ENCODE data around the gene FAM98B. TPM values are rescaled to one million over a fixed set of nuclear protein-coding genes. Genes with fewer than 3 reads are reported as not detected.

FAM98B gene
- total RNA-seq, 2 donors from 2014 or later = 7.9 to 8.6 TPM

GRCh38 chr15:38525489-38525888 is 71.6 kb downstream of the FAM98B start:
- Histone ChIP-seq H3K4me3 (no peak overlapping the region), H3K27me3 (no peaks in the 10 kb centered on the region), H3K27ac (no peak overlapping the region), H3K36me3 (replicated peaks in 1 of 2; ENCODE audit: insufficient read depth in 1 of 2, low read depth in 2 of 2) (no peaks in the 10 kb centered on the region), H3K4me1 (no peaks in the 10 kb centered on the region), H3K9me3 (no peaks in the 10 kb centered on the region)
- TF ChIP-seq CTCF (IDR thresholded peaks at IDR 0.05) (no peak), POLR2A (IDR thresholded peaks at IDR 0.05) (no peak)
- WGBS, 2 donors = 84 to 89% methylated on average over 6 of the region's 6 CpGs
- no peak for ATAC-seq
- DNase-seq = no peak
- intact Hi-C loops (cut with DNase I) = no loop called here

GRCh38 chr15:38526158-38526557 is 72.2 kb downstream of the FAM98B start:
- 76 to 94% methylated on average over 2 of the region's 2 CpGs for WGBS, 2 donors
- no peaks in the 10 kb centered on the region for H3K9me3 ChIP-seq
- H3K4me1 ChIP-seq = no peaks in the 10 kb centered on the region
- no peak overlapping the region for H3K27ac ChIP-seq
- intact Hi-C loops (cut with DNase I) = no loop called here
- TF ChIP-seq CTCF (IDR thresholded peaks at IDR 0.05) (no peak), POLR2A (IDR thresholded peaks at IDR 0.05) (no peak)
- H3K4me3 ChIP-seq = no peak overlapping the region
- no peaks in the 10 kb centered on the region for H3K36me3 ChIP-seq (replicated peaks in 1 of 2; ENCODE audit: insufficient read depth in 1 of 2, low read depth in 2 of 2)
- ATAC-seq (no peak), DNase-seq (no peak)
- H3K27me3 ChIP-seq = no peaks in the 10 kb centered on the region

DNA sequence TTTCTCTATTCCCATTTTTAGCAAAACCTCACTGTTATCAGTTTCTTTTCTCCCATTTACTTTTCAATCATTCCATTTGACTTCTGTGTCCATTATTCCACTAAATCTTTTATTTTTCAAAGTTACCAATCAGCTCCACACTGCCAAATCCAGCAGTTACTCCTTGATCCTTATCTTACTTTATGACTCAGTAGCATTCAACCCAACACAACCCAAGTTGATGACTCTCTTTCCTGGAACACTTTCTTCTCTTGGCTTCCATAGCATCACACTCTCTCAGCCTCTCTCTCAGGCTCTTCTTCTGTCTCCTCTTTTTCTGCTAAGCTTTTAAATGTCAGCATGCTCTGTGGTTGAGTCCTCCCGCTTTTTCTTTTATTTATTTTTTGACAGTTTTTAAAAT is 74.4 kb downstream of the FAM98B start:
- no peak overlapping the region for H3K27ac ChIP-seq
- intact Hi-C loops (cut with DNase I) = no loop called here
- no peaks in the 10 kb centered on the region for H3K4me1 ChIP-seq
- H3K27me3 ChIP-seq = no peaks in the 10 kb centered on the region
- WGBS, 2 donors = 91 to 97% methylated on average over 1 of the region's 1 CpG
- H3K36me3 ChIP-seq (replicated peaks in 1 of 2; ENCODE audit: insufficient read depth in 1 of 2, low read depth in 2 of 2) = no peaks in the 10 kb centered on the region
- no peak overlapping the region for H3K4me3 ChIP-seq
- ATAC-seq (no peak), DNase-seq (no peak)
- TF ChIP-seq CTCF (IDR thresholded peaks at IDR 0.05) (no peak), POLR2A (IDR thresholded peaks at IDR 0.05) (no peak)
- no peaks in the 10 kb centered on the region for H3K9me3 ChIP-seq

DNA sequence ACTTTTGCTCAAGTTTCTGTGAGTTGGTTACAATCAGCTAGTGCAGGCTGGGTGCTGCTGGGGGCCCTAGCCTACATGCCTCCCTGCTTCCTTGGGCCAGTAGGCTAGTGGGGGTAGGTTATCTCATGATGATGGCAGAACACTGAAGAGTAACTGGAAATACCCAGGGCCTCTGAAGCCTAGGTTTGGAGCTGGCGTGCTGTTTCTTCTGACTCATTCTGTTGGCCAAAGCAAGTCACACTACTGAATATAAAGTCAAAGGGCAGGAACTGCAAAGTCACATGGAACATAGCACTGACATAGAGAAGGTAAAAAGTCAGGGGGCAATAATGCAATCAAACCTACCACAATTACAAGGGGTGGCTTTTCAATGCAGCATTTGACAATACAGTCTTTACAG is 76.2 kb downstream of the FAM98B start:
- WGBS, 2 donors = 94 to 100% methylated on average over 1 of the region's 1 CpG
- Histone ChIP-seq H3K9me3 (no peaks in the 10 kb centered on the region), H3K4me3 (no peak overlapping the region), H3K27me3 (no peaks in the 10 kb centered on the region), H3K36me3 (replicated peaks in 1 of 2; ENCODE audit: insufficient read depth in 1 of 2, low read depth in 2 of 2) (no peaks in the 10 kb centered on the region), H3K4me1 (no peaks in the 10 kb centered on the region), H3K27ac (no peak overlapping the region)
- intact Hi-C loops (cut with DNase I) = no loop called here
- DNase-seq = no peak
- ATAC-seq = no peak
- no peak for TF ChIP-seq CTCF (IDR thresholded peaks at IDR 0.05)
- TF ChIP-seq POLR2A (IDR thresholded peaks at IDR 0.05) = no peak

DNA sequence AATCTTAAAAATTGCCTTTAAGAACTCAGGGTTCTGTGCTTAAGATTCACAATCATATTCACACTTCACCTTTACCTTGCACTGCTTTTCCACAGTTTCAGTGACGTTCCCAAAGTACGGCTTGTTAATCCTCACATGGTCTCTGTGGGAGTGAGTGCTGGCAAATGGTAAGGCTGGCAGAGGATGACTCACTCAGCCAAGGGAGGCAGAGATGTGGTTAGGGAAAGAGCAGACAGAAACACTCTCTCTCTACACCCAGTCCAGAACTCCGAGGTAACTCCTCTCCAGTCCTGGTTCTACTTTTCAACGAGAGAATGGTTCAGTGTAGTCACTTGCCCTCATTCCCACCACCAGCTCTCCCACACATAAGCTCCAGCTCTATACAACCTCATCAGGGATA is 77.6 kb downstream of the FAM98B start:
- Histone ChIP-seq H3K27me3 (no peaks in the 10 kb centered on the region), H3K4me3 (no peak overlapping the region), H3K4me1 (peaks cover 5% of the 10 kb centered on the region), H3K36me3 (replicated peaks in 1 of 2; ENCODE audit: insufficient read depth in 1 of 2, low read depth in 2 of 2) (no peaks in the 10 kb centered on the region), H3K9me3 (no peaks in the 10 kb centered on the region), H3K27ac (no peak overlapping the region)
- WGBS, 2 donors = 70 to 81% methylated on average over 4 of the region's 4 CpGs
- no peak for DNase-seq
- TF ChIP-seq POLR2A (IDR thresholded peaks at IDR 0.05) (no peak), CTCF (IDR thresholded peaks at IDR 0.05) (no peak)
- no peak for ATAC-seq
- intact Hi-C loops (cut with DNase I) = no loop called here

Data from body of pancreas (tissue), 4 donors.